Neural cell (in vitro differentiated cells): ENCODE data around the gene TPP1.

ENCODE experiments used
- CTCF ChIP-seq: fragments of 450-650 bp; IDR thresholded peaks from 2 replicates; pipeline ENCODE4 v1.5.1; 2014; ENCODE audit warnings: antibody characterized with exemption, mild to moderate bottlenecking, moderate library complexity; ENCODE audit not compliant: poor library complexity, severe bottlenecking
- EZH2 ChIP-seq: fragments of 200-600, 300-800 bp; shearing (Covaris generic), sonication (generic); IDR thresholded peaks from 2 replicates; pipeline ENCODE4 v1.6.1; 2014; ENCODE audit warnings: antibody characterized with exemption, low read length, borderline replicate concordance, mild to moderate bottlenecking; ENCODE audit not compliant: insufficient read depth, poor library complexity, severe bottlenecking
- POLR2AphosphoS5 ChIP-seq: IDR thresholded peaks from 2 replicates; pipeline ENCODE4 v1.6.1; 2012
- RAD21 ChIP-seq: fragments of 450-650 bp; conservative IDR thresholded peaks from 2 replicates; pipeline ENCODE4 v1.6.1; 2014; ENCODE audit warnings: antibody characterized with exemption, mild to moderate bottlenecking, moderate library complexity
- REST ChIP-seq: IDR thresholded peaks from 2 replicates; pipeline ENCODE4 v1.6.1; 2012; ENCODE audit warnings: borderline replicate concordance

- TF ChIP-seq REST = no peak
- no peak for TF ChIP-seq POLR2AphosphoS5
- TF ChIP-seq CTCF = no peak
- no peak for TF ChIP-seq RAD21
- no peak for TF ChIP-seq EZH2
Observed at GRCh38 chr11:6653656-6654055, 34.4 kb upstream of the TPP1 start.
